ENCODE data around the gene PLSCR2.
"Not testable (repeated sequence)": the region's sequence is repeated elsewhere in the genome, so short reads cannot be mapped to it uniquely, and the experiment has no call there.

The PLSCR2 gene

GRCh38 chr3:146432066-146432465 is 37.3 kb downstream of the PLSCR2 start:
- Histone ChIP-seq H3K4me3 (ENCODE audit: insufficient read length, low read depth) (no peak overlapping the region), H3K4me1 (ENCODE audit: insufficient read depth, insufficient read length) (no peaks in the 10 kb centered on the region), H3K9me3 (ENCODE audit: insufficient read depth, low read length) (no peaks in the 10 kb centered on the region), H3K9ac (ENCODE audit: insufficient read length, low read depth) (no peak overlapping the region), H3K36me3 (ENCODE audit: insufficient read depth, insufficient read length, low read length) (no peaks in the 10 kb centered on the region), H3K27me3 (ENCODE audit: insufficient read depth, insufficient read length) (no peaks in the 10 kb centered on the region)
- DNase-seq (ENCODE audit: low read depth, low spot score) = no peak
- no peak for TF ChIP-seq YY1 (IDR thresholded peaks at IDR 0.05; ENCODE audit: insufficient read depth, insufficient read length)
- TF ChIP-seq SUZ12 (IDR thresholded peaks at IDR 0.05; ENCODE audit: extremely low read depth, insufficient read depth, insufficient read length) = no peak
- TF ChIP-seq ZNF274 (IDR thresholded peaks at IDR 0.05; ENCODE audit: low read depth, low read length) = no peak

GRCh38 chr3:146431240-146431639 is 38.1 kb downstream of the PLSCR2 start:
- no peaks in the 10 kb centered on the region for H3K36me3 ChIP-seq (ENCODE audit: insufficient read depth, insufficient read length, low read length)
- DNase-seq (ENCODE audit: low read depth, low spot score) = no peak
- no peaks in the 10 kb centered on the region for H3K27me3 ChIP-seq (ENCODE audit: insufficient read depth, insufficient read length)
- TF ChIP-seq ZNF274 (IDR thresholded peaks at IDR 0.05; ENCODE audit: low read depth, low read length) (no peak), SUZ12 (IDR thresholded peaks at IDR 0.05; ENCODE audit: extremely low read depth, insufficient read depth, insufficient read length) (no peak), YY1 (IDR thresholded peaks at IDR 0.05; ENCODE audit: insufficient read depth, insufficient read length) (no peak)
- no peak overlapping the region for H3K9ac ChIP-seq (ENCODE audit: insufficient read length, low read depth)
- no peak overlapping the region for H3K4me3 ChIP-seq (ENCODE audit: insufficient read length, low read depth)
- H3K9me3 ChIP-seq (ENCODE audit: insufficient read depth, low read length) = no peaks in the 10 kb centered on the region
- no peaks in the 10 kb centered on the region for H3K4me1 ChIP-seq (ENCODE audit: insufficient read depth, insufficient read length)

- H3K4me3 ChIP-seq (ENCODE audit: insufficient read length, low read depth) = no peak overlapping the region
- no peaks in the 10 kb centered on the region for H3K27me3 ChIP-seq (ENCODE audit: insufficient read depth, insufficient read length)
- TF ChIP-seq YY1 (IDR thresholded peaks at IDR 0.05; ENCODE audit: insufficient read depth, insufficient read length) (no peak), ZNF274 (IDR thresholded peaks at IDR 0.05; ENCODE audit: low read depth, low read length) (no peak), SUZ12 (IDR thresholded peaks at IDR 0.05; ENCODE audit: extremely low read depth, insufficient read depth, insufficient read length) (no peak)
- H3K36me3 ChIP-seq (ENCODE audit: insufficient read depth, insufficient read length, low read length) = no peaks in the 10 kb centered on the region
- H3K9ac ChIP-seq (ENCODE audit: insufficient read length, low read depth) = no peak overlapping the region
- no peaks in the 10 kb centered on the region for H3K4me1 ChIP-seq (ENCODE audit: insufficient read depth, insufficient read length)
- no peak for DNase-seq (ENCODE audit: low read depth, low spot score)
- no peaks in the 10 kb centered on the region for H3K9me3 ChIP-seq (ENCODE audit: insufficient read depth, low read length)
Observed at GRCh38 chr3:146425341-146425740, 44.0 kb downstream of the PLSCR2 start.

DNA sequence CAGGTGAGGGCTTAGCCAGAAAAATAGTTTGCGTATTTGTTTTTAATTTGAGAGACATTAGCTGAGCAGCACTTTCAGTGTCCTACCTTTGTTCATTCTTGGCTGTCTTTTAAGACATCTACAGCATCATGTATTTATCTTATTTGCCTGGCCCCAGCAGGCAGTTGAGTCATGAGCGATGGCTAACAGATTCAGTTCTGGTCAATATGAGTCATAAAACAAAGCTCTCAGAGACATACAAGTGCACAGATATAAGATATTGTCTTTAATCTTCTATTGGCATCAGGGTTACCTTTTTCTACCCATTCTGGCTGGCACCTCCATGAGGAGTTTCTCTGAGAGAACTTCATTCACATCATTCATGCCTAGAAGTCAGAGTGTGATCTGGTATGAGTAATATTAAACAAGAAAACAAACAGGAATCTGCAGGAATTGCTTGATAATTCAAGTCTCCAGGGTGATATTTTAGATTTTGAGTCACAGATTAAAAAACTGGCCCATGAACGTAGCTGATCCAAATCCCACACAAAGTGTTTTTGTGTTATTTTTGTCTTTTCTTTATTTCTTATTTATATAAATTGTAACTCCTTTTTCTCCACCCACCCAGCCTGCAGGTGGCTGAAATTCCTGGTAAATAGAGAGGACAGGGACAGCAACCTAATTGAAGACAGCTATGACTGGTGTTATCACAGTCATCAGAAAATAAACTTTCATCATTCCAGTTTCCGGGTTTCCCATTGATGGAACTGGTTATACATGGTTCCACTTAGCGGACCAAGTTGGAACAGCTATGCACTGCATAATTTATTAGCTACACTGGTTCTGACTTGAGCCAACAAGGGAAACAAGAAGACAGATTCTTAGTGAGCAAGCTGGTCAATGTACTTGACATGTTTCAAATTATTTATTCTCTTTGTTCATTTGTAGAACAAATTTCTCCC is 47.3 kb downstream of the PLSCR2 start:
- TF ChIP-seq YY1 (IDR thresholded peaks at IDR 0.05; ENCODE audit: insufficient read depth, insufficient read length) (no peak), SUZ12 (IDR thresholded peaks at IDR 0.05; ENCODE audit: extremely low read depth, insufficient read depth, insufficient read length) (no peak), ZNF274 (IDR thresholded peaks at IDR 0.05; ENCODE audit: low read depth, low read length) (no peak)
- H3K27me3 ChIP-seq (ENCODE audit: insufficient read depth, insufficient read length) = no peaks in the 10 kb centered on the region
- DNase-seq (ENCODE audit: low read depth, low spot score) = no peak
- H3K4me1 ChIP-seq (ENCODE audit: insufficient read depth, insufficient read length) = no peaks in the 10 kb centered on the region
- H3K4me3 ChIP-seq (ENCODE audit: insufficient read length, low read depth) = no peak overlapping the region
- no peaks in the 10 kb centered on the region for H3K9me3 ChIP-seq (ENCODE audit: insufficient read depth, low read length)
- no peak overlapping the region for H3K9ac ChIP-seq (ENCODE audit: insufficient read length, low read depth)
- no peaks in the 10 kb centered on the region for H3K36me3 ChIP-seq (ENCODE audit: insufficient read depth, insufficient read length, low read length)

- Histone ChIP-seq H3K4me1 (ENCODE audit: insufficient read depth, insufficient read length) (no peaks in the 10 kb centered on the region), H3K27me3 (ENCODE audit: insufficient read depth, insufficient read length) (no peaks in the 10 kb centered on the region), H3K9ac (ENCODE audit: insufficient read length, low read depth) (no peak overlapping the region), H3K9me3 (ENCODE audit: insufficient read depth, low read length) (peaks cover 15% of the 10 kb centered on the region), H3K4me3 (ENCODE audit: insufficient read length, low read depth) (no peak overlapping the region), H3K36me3 (ENCODE audit: insufficient read depth, insufficient read length, low read length) (no peaks in the 10 kb centered on the region)
- TF ChIP-seq ZNF274 (IDR thresholded peaks at IDR 0.05; ENCODE audit: low read depth, low read length) (no peak), SUZ12 (IDR thresholded peaks at IDR 0.05; ENCODE audit: extremely low read depth, insufficient read depth, insufficient read length) (no peak), YY1 (IDR thresholded peaks at IDR 0.05; ENCODE audit: insufficient read depth, insufficient read length) (no peak)
- DNase-seq (ENCODE audit: low read depth, low spot score) = no peak
Observed at GRCh38 chr3:146416366-146416765, 53.0 kb downstream of the PLSCR2 start.

GRCh38 chr3:146414010-146414409 is 55.4 kb downstream of the PLSCR2 start:
- Histone ChIP-seq H3K27me3 (ENCODE audit: insufficient read depth, insufficient read length) (no peaks in the 10 kb centered on the region), H3K4me3 (ENCODE audit: insufficient read length, low read depth) (no peak overlapping the region), H3K9me3 (ENCODE audit: insufficient read depth, low read length) (peaks cover 15% of the 10 kb centered on the region), H3K36me3 (ENCODE audit: insufficient read depth, insufficient read length, low read length) (no peaks in the 10 kb centered on the region), H3K9ac (ENCODE audit: insufficient read length, low read depth) (no peak overlapping the region), H3K4me1 (ENCODE audit: insufficient read depth, insufficient read length) (no peaks in the 10 kb centered on the region)
- TF ChIP-seq YY1 (IDR thresholded peaks at IDR 0.05; ENCODE audit: insufficient read depth, insufficient read length) (no peak), SUZ12 (IDR thresholded peaks at IDR 0.05; ENCODE audit: extremely low read depth, insufficient read depth, insufficient read length) (no peak), ZNF274 (IDR thresholded peaks at IDR 0.05; ENCODE audit: low read depth, low read length) (no peak)
- no peak for DNase-seq (ENCODE audit: low read depth, low spot score)

- not testable (repeated sequence) for H3K4me3 ChIP-seq (ENCODE audit: insufficient read length, low read depth); H3K9ac ChIP-seq (ENCODE audit: insufficient read length, low read depth); H3K36me3 ChIP-seq (ENCODE audit: insufficient read depth, insufficient read length, low read length); H3K27me3 ChIP-seq (ENCODE audit: insufficient read depth, insufficient read length); H3K4me1 ChIP-seq (ENCODE audit: insufficient read depth, insufficient read length); DNase-seq (ENCODE audit: low read depth, low spot score)
- H3K9me3 ChIP-seq (ENCODE audit: insufficient read depth, low read length) = peaks cover 15% of the 10 kb centered on the region
Observed at GRCh38 chr3:146412711-146413110, 56.6 kb downstream of the PLSCR2 start.

Measured in NT2/D1 (cell line).